Neural progenitor cell (in vitro differentiated cells): ENCODE results near the gene RPS6KB2. TPM values are rescaled to one million over a fixed set of nuclear protein-coding genes. Genes with fewer than 3 reads are reported as not detected.
A peak's percentile ranks its signal among the peaks of the same experiment; 100 is the strongest.

Experiments used
- DNase-seq: peaks from one replicate; pipeline ENCODE4 v3.0.0-alpha.2; 2016; ENCODE audit warnings: low spot score
- H2AFZ ChIP-seq: fragments of 200-600 bp; sonication (generic); replicated peaks from 2 replicates; pipeline ENCODE4 v1.6.1; 2016; ENCODE audit warnings: antibody characterized with exemption
- H3F3A ChIP-seq: fragments of 200-600 bp; sonication (generic); 2 replicates; pipeline ENCODE4 v1.6.1; 2016; ENCODE audit warnings: antibody characterized with exemption, low read depth
- H3K27ac ChIP-seq: fragments of 200-600 bp; sonication (generic); 2 replicates; pipeline ENCODE4 v1.5.1; 2016; ENCODE audit warnings: mild to moderate bottlenecking
- H3K27me3 ChIP-seq: fragments of 200-600 bp; sonication (generic); 2 replicates; pipeline ENCODE4 v1.6.1; 2016; ENCODE audit warnings: mild to moderate bottlenecking, moderate library complexity
- H3K36me3 ChIP-seq: fragments of 200-600 bp; sonication (generic); 2 replicates; pipeline ENCODE4 v1.5.1; 2016
- H3K4me1 ChIP-seq: fragments of 200-600 bp; sonication (generic); 2 replicates; pipeline ENCODE4 v1.6.1; 2016; ENCODE audit warnings: mixed run types
- H3K4me2 ChIP-seq: fragments of 200-600 bp; sonication (generic); 2 replicates; pipeline ENCODE4 v1.6.1; 2016
- H3K4me3 ChIP-seq: fragments of 200-600 bp; sonication (generic); 2 replicates; pipeline ENCODE4 v1.5.1; 2016
- H3K79me2 ChIP-seq: fragments of 200-600 bp; sonication (generic); 2 replicates; pipeline ENCODE4 v1.6.1; 2016; ENCODE audit warnings: low read depth
- H3K9ac ChIP-seq: fragments of 200-600 bp; sonication (generic); 2 replicates; pipeline ENCODE4 v1.6.1; 2016
- H3K9me3 ChIP-seq: fragments of 200-600 bp; sonication (generic); 2 replicates; pipeline ENCODE4 v1.5.1; 2016; ENCODE audit warnings: low read depth
- H4K20me1 ChIP-seq: fragments of 200-600 bp; sonication (generic); 2 replicates; pipeline ENCODE4 v1.6.1; 2016; ENCODE audit warnings: low read depth
- H3K27ac Mint-ChIP-seq: 3 replicates; pipeline ENCODE4 v1.8.0; 2021; ENCODE audit warnings: mixed read lengths
- H3K27me3 Mint-ChIP-seq: 2 replicates; pipeline ENCODE4 v1.8.0; 2022; ENCODE audit warnings: low read depth, mild to moderate bottlenecking, inconsistent platforms, moderate library complexity, mixed read lengths; ENCODE audit not compliant: insufficient read depth
- H3K36me3 Mint-ChIP-seq: 3 replicates; pipeline ENCODE4 v1.8.0; 2021; ENCODE audit warnings: mixed read lengths
- H3K4me1 Mint-ChIP-seq: 3 replicates; pipeline ENCODE4 v1.8.0; 2021; ENCODE audit warnings: mixed read lengths
- H3K4me3 Mint-ChIP-seq: 3 replicates; pipeline ENCODE4 v1.8.0; 2021; ENCODE audit warnings: mild to moderate bottlenecking, moderate library complexity, mixed read lengths
- H3K9me3 Mint-ChIP-seq: 3 replicates; pipeline ENCODE4 v1.8.0; 2020; ENCODE audit warnings: mixed read lengths
- EZH2 ChIP-seq: fragments of 200-600 bp; sonication (generic); IDR thresholded peaks from 2 replicates; pipeline ENCODE4 v1.6.1; 2017; ENCODE audit warnings: antibody characterized with exemption, mild to moderate bottlenecking, moderate library complexity
- EZH2phosphoT487 ChIP-seq: fragments of 200-600 bp; sonication (generic); IDR thresholded peaks from 2 replicates; pipeline ENCODE4 v1.6.1; 2017; ENCODE audit warnings: antibody characterized with exemption
- total RNA-seq: library from RNA; depleted of rRNA; stranded (reverse); fragments of >200 nt; gene quantifications from 2 replicates; pipeline ENCODE4 v1.2.3, GENCODE V29; 2015; ENCODE audit warnings: low replicate concordance
- TF ChIP-seq, protein P1 (sequence below): fragments of 200-600 bp; sonication (generic); IDR thresholded peaks from 2 replicates; pipeline ENCODE4 v1.5.1; 2017; ENCODE audit warnings: antibody characterized with exemption, mild to moderate bottlenecking

The RPS6KB2 gene
- total RNA-seq, 1 donor from 2014 or later: 23.7 TPM

DNA sequence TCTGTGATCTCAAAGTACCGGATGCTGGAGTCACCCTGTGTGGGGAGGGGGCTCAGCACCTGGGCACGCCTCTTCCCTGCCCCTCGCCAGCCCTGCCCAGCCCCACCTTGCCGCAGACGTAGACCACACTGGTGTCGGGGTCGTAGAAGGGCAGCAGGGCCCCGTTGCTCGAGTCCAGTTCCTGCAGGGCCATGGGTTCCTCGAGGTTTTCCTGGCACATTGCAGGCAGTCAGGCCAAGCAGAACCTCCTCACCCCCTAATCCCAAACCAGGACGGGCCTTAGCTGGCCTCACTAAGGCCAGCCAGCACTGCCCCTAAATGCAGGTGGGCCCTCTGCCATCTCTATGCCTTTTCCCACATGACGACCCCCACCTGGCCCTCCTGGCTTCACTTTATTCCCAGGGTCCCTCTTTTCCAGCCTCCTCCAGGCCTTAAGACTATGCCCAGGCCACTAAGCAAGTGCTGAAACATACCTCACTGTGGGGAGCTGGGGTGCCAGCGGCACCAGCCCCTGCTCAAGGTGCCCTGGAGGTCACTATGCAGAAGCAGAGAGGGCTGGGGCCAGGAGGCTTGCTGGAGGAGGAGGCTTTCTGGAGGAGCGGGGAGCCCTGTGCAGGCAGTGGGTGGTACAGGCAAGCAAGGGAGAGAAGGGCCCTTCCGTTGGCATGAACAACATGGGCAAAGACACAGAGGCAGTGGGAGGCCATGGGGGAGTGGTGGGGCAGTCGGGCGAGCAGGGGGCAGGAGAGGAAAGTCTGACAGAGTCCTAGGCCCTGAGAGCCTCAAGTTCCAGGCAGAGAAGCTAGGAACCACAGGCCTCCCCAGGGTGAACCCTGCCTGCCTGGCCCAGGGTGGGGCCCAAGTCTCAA is 12.2 kb downstream of the RPS6KB2 start:
- peaks cover 8% of the 10 kb centered on the region for H3K36me3 Mint-ChIP-seq
- Histone ChIP-seq H3K36me3 (no peaks in the 10 kb centered on the region), H3K4me3 (no peak overlapping the region), H3K27ac (no peak overlapping the region), H3K4me2 (no peak overlapping the region), H2AFZ (no peak overlapping the region), H4K20me1 (no peaks in the 10 kb centered on the region), H3K9me3 (no peaks in the 10 kb centered on the region), H3K79me2 (no peaks in the 10 kb centered on the region), H3K4me1 (no peaks in the 10 kb centered on the region), H3K27me3 (no peaks in the 10 kb centered on the region), H3K9ac (no peak overlapping the region), H3F3A (peaks cover 19% of the 10 kb centered on the region)
- H3K4me1 Mint-ChIP-seq: peaks cover 12% of the 10 kb centered on the region
- H3K27me3 Mint-ChIP-seq: peaks cover 2% of the 10 kb centered on the region
- no peak for DNase-seq
- no peak for TF ChIP-seq EZH2
- TF ChIP-seq, protein P1, sequence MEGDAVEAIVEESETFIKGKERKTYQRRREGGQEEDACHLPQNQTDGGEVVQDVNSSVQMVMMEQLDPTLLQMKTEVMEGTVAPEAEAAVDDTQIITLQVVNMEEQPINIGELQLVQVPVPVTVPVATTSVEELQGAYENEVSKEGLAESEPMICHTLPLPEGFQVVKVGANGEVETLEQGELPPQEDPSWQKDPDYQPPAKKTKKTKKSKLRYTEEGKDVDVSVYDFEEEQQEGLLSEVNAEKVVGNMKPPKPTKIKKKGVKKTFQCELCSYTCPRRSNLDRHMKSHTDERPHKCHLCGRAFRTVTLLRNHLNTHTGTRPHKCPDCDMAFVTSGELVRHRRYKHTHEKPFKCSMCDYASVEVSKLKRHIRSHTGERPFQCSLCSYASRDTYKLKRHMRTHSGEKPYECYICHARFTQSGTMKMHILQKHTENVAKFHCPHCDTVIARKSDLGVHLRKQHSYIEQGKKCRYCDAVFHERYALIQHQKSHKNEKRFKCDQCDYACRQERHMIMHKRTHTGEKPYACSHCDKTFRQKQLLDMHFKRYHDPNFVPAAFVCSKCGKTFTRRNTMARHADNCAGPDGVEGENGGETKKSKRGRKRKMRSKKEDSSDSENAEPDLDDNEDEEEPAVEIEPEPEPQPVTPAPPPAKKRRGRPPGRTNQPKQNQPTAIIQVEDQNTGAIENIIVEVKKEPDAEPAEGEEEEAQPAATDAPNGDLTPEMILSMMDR: no peak
- no peak for TF ChIP-seq EZH2phosphoT487
- no peak overlapping the region for H3K27ac Mint-ChIP-seq
- peak overlapping the region; percentile 44 for H3K4me3 Mint-ChIP-seq
- no peaks in the 10 kb centered on the region for H3K9me3 Mint-ChIP-seq

DNA sequence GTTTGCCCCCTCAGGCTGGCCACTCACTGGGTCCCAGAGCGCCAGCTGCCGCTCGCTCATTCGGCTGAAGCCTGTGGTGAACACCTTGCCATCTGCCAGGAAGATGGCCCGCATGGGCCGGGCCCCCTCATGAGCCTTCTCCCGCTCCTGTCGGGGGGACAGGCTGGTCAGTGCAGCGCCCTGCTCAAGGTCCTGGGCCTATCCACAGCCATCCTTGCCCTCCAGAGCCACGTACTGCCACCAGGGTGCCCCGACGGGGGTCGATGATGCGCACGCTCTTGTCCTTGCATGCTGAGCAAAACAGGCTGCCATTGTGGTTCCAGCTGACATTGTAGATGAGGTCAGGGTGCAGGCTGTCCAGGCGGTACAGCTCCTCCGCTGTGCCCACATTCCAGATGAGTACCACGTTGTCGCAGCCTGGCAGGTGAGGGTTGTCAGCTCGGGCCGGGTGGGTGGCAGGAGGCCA is 12.8 kb downstream of the RPS6KB2 start:
- H3K27me3 Mint-ChIP-seq: peaks cover 2% of the 10 kb centered on the region
- H3K9me3 Mint-ChIP-seq: no peaks in the 10 kb centered on the region
- H3K27ac ChIP-seq: no peak overlapping the region
- no peak overlapping the region for H3K27ac Mint-ChIP-seq
- no peaks in the 10 kb centered on the region for H3K36me3 ChIP-seq
- H3K4me1 ChIP-seq: no peaks in the 10 kb centered on the region
- H3K4me3 ChIP-seq: no peak overlapping the region
- no peak overlapping the region for H3K4me2 ChIP-seq
- no peaks in the 10 kb centered on the region for H3K79me2 ChIP-seq
- no peak overlapping the region for H3K9ac ChIP-seq
- DNase-seq: no peak
- H3K27me3 ChIP-seq: no peaks in the 10 kb centered on the region
- TF ChIP-seq, protein P1: no peak
- TF ChIP-seq EZH2 (no peak), EZH2phosphoT487 (no peak)
- peaks cover 19% of the 10 kb centered on the region for H3F3A ChIP-seq
- H3K9me3 ChIP-seq: no peaks in the 10 kb centered on the region
- H3K4me3 Mint-ChIP-seq: no peak overlapping the region
- H4K20me1 ChIP-seq: no peaks in the 10 kb centered on the region
- peaks cover 14% of the 10 kb centered on the region for H3K4me1 Mint-ChIP-seq
- no peak overlapping the region for H2AFZ ChIP-seq
- H3K36me3 Mint-ChIP-seq: peaks cover 8% of the 10 kb centered on the region

DNA sequence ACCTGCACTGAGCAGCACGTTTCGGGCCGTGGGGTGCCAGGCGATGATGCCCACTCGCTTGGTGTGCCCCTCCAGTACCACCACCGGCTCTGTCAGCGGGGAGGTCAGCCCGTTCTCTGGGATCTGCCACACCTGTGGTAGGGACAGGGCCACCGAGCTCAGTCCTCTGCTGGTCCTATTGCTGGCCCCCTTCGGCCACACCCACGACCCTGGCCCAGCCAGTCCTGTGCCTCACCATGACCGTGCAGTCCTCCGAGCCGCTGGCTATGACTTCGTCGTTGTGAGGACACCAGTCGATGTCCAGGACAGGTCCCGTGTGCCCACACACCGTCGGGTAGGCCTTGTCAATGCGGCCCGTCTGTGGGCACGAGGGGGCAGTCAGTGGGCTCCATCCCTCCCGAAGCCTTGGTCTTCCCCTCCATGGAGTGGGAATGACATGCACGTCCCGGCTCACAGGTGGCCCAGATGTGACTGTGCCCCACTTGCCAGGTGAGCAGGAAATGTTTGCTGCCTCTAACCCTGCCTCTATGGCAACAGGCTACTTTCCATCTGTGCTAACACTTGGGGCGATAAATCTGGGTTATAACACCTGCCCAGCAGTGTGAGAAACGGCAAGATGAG is 13.5 kb downstream of the RPS6KB2 start:
- no peaks in the 10 kb centered on the region for H3K36me3 ChIP-seq
- peaks cover 6% of the 10 kb centered on the region for H3K36me3 Mint-ChIP-seq
- no peak overlapping the region for H2AFZ ChIP-seq
- peak overlapping the region; percentile 89 for H3K4me3 Mint-ChIP-seq
- H3K4me1 Mint-ChIP-seq: peaks cover 11% of the 10 kb centered on the region
- TF ChIP-seq EZH2phosphoT487: no peak
- TF ChIP-seq EZH2: no peak
- TF ChIP-seq, protein P1: no peak
- H3K27ac ChIP-seq: no peak overlapping the region
- no peak overlapping the region for H3K4me3 ChIP-seq
- no peaks in the 10 kb centered on the region for H3K9me3 Mint-ChIP-seq
- H3K4me2 ChIP-seq: no peak overlapping the region
- DNase-seq: no peak
- peaks cover 19% of the 10 kb centered on the region for H3F3A ChIP-seq
- H4K20me1 ChIP-seq: no peaks in the 10 kb centered on the region
- H3K27me3 ChIP-seq: no peaks in the 10 kb centered on the region
- H3K79me2 ChIP-seq: no peaks in the 10 kb centered on the region
- no peak overlapping the region for H3K27ac Mint-ChIP-seq
- no peak overlapping the region for H3K9ac ChIP-seq
- no peaks in the 10 kb centered on the region for H3K9me3 ChIP-seq
- H3K4me1 ChIP-seq: no peaks in the 10 kb centered on the region
- peaks cover 2% of the 10 kb centered on the region for H3K27me3 Mint-ChIP-seq
